Activated CD8-positive, alpha-beta memory T cell treated with anti-CD3 and anti-CD28 coated beads for 1 hour (primary cell): Measurements from ENCODE around the gene TPGS1.

Experiments used
- DNase-seq, 2 donors: peaks; one replicate each; pipeline ENCODE4 v3.0.0-alpha.2; 2020; ENCODE audit warnings: low read depth in 1 of 2; ENCODE audit errors: extremely low read depth in 1 of 2

Gene TPGS1

DNA sequence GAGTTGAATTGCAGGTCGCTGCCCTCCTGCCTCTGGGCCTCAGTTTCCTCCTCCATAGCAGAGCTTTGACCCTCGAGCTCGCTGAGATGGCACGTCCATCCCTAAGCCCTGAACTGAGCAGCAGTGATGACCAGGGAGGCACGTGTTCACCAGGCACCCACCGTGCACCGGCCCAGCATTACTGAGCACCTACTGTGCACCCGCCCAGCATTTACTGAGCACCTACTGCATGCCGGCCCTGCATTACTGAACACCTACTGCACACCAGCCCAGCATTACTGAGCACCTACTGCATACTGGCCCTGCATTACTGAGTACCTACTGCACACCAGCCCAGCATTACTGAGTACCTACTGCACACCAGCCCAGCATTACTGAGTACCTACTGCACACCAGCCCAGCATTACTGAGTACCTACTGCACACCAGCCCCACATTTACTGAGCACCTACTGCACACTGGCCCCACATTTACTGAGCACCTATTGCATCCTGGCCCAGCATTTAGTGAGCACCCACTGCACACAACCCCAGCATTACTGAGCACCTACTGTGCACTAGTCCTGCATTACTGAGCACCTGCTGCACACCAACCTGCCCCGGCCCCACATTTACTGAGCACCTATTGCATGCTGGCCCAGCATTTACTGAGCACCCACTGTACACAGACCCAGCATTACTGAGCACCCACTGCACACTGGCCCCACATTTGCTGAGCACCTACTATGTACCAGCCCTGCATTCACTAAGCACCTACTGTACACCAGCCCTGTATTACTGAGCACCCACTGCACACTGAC is 6.3 kb downstream of the TPGS1 start:
- no peak for DNase-seq

DNA sequence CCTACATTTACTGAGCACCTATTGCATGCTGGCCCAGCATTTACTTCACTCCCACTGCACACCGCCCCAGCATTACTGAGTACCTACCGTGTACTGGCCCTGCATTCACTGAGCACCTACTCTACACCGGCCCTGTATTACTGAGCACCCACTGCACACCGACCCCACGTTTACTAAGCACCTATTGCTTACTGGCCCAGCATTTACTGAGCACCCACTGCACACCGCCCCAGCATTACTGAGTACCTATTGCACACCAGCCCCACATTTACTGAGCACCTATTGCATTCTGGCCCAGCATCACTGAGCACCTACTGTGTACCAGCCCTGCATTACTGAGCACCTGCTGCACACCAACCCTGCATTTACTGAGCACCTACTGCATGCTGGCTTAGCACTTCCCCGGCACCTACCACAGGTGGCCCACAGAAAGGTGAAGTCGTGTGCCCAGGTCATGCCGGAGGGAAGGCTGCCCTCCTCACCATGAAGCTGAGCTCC is 6.9 kb downstream of the TPGS1 start:
- no peak for DNase-seq

- no peak for DNase-seq
Measured at GRCh38 chr19:517721-518597, 10.7 kb downstream of the TPGS1 start.

DNA sequence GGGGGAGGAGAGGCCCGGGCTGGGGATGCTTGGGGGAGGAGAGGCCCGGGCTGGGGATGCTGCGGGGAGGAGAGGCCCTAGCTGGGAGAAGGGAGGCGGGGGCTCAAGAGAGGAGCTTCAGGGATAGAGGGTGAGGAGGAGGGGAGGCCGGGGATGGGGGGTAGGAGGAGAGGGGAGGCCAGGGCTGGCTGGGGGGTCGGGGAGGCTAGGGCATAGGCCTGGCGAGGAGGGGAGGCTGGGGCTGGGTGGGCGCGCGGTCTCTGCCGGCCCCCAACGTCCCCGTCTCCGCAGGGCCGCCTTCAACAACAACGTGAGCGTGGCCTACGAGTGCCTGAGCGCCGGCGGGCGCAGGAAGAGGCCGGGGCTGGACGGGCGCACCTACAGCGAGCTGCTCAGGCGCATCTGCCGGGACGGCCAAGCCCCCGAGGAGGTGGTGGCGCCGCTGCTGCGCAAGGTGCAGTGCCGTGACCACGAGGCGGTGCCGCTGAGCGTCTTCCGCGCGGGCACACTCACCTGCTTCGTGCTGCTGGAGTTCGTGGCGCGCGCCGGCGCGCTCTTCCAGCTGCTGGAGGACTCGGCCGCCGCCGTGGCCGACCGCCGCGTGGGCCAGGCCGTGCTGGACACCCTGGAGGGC is 11.4 kb downstream of the TPGS1 start:
- peak; percentile 37 to 39 for DNase-seq

GRCh38 chr19:519449-519865 is 12.2 kb downstream of the TPGS1 start:
- no peak for DNase-seq

DNA sequence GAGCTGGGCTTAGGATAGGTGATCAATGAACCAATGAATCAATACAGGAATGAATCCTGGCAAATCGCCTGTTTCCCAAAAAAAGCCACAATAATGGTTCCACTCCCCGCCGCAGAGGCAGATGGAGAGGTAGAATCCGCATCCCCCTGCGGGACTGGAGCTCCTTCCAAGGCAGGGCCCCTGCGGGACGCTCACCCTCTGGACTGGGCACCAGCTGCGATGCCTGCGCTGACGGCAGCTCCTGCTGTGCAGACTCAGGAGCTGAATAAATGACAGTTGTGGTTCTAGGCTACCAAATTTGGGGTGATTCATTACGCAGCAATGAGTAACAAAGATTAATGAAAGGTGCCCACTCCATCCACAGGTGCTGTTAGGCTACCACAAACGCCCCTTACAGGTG is 15.4 kb downstream of the TPGS1 start:
- DNase-seq: no peak

DNA sequence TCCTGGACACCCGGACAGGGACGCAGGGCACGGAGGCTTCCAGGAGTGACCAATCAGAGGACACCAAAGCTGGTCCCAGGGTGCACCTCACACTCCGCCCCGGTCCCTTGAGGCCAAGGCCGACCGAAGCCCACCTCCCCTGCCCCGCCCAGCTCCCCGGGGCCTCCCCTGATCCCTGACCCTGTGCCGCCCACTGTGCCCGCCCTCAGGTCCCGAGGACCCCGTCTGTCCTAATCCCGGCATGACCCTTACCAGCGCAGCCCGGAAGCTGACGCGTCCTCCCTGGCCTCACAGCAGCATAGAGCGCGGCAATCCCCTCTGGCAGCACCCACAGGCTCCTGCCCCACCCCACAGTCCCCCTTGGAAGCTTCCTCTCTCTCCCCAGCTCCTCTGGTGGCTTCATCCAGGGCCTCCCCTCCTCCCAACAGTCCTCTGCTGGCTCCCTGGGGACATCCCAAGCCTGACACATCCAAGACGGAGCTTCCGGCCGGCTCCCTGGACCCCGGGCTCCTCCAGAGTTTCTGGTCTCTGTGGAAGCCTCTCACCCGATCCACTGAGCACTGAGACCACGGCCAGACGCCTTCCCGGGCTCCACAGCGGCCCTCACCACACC is 16.9 kb downstream of the TPGS1 start:
- DNase-seq: no peak

- no peak for DNase-seq
Measured at GRCh38 chr19:525029-525428, 17.7 kb downstream of the TPGS1 start.

- DNase-seq: no peak
Measured at GRCh38 chr19:525857-526419, 18.6 kb downstream of the TPGS1 start.

- DNase-seq: no peak
Measured at GRCh38 chr19:530134-531008, 23.1 kb downstream of the TPGS1 start.

DNA sequence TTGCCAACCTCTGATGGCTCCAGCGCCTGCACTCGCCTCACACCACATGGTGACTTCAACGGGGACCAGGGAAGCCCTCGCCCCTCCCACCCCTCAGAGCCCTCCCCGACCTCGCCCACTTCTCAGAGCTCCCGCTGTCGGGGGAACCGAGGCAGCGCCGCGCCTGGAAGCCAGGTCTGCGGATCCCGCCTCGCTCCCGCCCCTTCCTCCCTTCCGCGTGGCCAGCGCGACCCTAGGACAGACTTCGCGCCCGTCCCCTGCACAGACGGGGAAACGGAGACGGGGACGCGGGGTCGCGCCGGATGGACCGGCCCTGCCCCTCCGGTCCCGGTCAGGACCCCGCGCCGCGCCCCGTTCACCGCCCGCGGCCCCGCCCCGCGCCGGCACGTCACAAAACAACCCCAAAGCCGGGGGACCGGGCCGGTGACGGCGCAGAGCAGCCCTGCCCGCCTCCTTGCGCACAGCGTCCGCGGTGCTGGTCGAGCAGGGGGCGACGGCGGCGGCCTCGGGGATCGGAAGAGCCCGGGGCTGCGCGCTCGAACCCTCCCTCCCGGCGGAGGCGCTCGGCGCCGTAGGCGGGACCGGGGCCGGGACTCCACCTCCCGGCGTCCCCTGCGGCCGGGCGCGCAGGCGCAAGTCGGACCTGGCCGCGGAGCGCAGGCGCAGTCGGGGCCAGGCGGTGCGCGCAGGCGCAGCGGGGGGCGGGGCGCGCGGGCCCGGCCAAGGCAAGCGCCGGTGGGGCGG is 23.9 kb downstream of the TPGS1 start:
- DNase-seq: peak; percentile 49 to 88

GRCh38 chr19:531753-532560 is 24.7 kb downstream of the TPGS1 start, which contains the start of gene CDC34:
Gene CDC34 (plus strand): TSS chr19:531760. CDS start chr19:531932, 172 bp downstream.
- no peak for DNase-seq

GRCh38 chr19:532561-533363 is 25.5 kb downstream of the TPGS1 start:
- DNase-seq: no peak

GRCh38 chr19:533364-534058 is 26.2 kb downstream of the TPGS1 start:
- DNase-seq: no peak

DNA sequence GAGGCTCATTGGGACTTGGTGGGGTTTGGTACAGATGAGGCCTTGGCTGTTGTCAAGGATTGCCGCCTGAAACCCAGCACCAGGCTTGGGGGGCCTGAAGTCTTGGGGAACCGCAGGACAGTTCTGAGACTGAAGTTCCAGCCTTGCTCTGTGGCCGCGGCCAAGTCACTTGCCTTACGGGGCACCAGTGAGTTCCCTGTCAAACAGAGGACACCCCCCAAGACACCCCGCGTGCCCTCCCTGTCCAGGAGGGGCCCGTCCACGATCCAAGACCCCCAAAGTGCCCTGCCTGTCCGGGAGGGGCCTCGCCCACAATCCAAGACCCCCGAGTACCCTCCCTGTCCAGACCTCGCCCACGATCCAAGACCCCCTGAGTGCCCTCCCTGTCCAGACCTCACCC is 26.8 kb downstream of the TPGS1 start:
- no peak for DNase-seq

GRCh38 chr19:535017-535835 is 27.9 kb downstream of the TPGS1 start:
- no peak for DNase-seq
